Stimulated activated CD4-positive, alpha-beta T cell treated with anti-CD3 and anti-CD28 coated beads, Interleukin-12 subunit alpha, Interleukin-12 subunit beta, amount 100 ng/mL, for 24 hours (primary cell): ENCODE data around the gene TMEM214.
A peak's percentile ranks its signal among the peaks of the same experiment; 100 is the strongest.

Source experiments
- DNase-seq, 2 experiments: peaks; one replicate each; pipeline ENCODE4 v3.0.0-alpha.2; 2020; ENCODE audit warnings: low read depth in 2 of 2

TMEM214 gene, protein sequence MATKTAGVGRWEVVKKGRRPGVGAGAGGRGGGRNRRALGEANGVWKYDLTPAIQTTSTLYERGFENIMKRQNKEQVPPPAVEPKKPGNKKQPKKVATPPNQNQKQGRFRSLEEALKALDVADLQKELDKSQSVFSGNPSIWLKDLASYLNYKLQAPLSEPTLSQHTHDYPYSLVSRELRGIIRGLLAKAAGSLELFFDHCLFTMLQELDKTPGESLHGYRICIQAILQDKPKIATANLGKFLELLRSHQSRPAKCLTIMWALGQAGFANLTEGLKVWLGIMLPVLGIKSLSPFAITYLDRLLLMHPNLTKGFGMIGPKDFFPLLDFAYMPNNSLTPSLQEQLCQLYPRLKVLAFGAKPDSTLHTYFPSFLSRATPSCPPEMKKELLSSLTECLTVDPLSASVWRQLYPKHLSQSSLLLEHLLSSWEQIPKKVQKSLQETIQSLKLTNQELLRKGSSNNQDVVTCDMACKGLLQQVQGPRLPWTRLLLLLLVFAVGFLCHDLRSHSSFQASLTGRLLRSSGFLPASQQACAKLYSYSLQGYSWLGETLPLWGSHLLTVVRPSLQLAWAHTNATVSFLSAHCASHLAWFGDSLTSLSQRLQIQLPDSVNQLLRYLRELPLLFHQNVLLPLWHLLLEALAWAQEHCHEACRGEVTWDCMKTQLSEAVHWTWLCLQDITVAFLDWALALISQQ

DNA sequence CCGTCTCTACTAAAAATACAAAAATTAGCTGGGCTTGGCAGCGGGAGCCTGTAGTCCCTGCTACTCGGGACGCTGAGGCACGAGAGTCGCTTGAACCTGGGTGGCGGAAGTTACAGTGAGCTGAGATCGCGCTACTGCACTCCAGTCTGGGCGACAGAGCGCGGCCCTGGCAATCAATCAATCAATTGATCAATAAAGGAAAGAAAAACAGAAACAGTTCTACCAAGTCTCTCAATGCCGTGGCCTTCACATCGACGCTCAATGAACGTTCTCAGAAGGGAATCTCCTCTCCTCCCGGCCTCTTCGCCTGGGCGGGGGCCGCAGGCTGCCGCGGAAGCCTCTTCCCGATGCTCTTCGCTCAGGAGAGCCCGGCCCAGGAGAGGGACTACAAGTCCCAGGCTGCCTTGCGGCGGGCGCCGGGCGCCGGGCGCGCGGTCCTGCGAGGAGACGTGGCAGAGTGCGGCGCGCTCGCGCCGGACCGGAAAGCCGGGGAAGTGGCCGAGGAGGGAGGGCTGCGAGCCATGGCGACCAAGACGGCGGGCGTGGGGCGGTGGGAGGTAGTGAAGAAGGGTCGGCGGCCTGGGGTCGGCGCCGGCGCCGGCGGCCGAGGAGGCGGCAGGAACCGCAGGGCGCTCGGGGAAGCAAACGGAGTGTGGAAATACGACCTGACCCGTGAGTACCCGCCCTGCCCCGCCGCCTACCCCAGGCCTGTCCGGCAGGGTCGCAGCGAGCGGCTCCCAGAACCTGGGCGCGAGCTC, at the start of gene TMEM214:
Gene TMEM214 (plus strand): TSS at position 471 of the 758 bp plus-strand sequence. CDS start 51 bp downstream, at position 522.
- peak; percentile 71 to 83 for DNase-seq

DNA sequence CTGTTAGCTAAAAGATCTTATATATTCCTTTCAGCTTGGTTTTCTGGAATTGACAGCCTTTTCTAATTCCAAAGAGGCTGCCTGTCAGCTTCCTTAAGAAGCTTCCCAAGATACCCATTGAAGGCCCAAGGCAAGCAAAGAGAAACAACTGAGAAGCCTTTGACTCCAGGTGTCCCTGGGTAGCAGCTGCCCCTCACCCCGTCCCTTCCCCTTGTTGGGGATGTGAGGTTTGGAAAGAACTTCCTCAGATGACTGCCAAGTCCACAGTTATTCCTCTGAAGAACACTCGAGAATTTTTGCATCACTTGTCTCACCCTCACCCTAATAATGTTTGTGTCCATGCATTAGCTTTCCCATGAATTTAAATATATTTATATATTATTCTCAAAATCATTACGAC, 49.0 kb upstream of the TMEM214 start:
- no peak for DNase-seq

DNA sequence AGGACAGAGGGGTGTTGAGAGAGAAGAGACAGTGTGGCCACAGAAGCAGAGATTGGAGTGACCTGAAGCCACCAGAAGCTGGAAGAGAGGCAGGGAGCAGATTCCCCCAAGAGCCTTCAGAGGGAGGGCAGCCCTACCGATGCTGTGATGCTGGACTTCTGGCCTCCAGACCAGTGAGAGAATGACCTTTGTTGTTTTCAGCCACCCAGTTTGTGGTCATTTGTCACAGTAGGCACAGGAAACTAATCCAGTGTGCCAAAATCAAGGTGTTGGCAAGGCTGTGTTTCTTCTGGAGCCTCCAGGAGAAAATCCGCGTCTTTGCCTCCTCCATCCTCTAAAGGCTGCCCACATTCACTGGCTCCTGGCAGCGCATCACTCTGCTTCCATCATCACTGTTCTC, 47.0 kb upstream of the TMEM214 start:
- no peak for DNase-seq

DNA sequence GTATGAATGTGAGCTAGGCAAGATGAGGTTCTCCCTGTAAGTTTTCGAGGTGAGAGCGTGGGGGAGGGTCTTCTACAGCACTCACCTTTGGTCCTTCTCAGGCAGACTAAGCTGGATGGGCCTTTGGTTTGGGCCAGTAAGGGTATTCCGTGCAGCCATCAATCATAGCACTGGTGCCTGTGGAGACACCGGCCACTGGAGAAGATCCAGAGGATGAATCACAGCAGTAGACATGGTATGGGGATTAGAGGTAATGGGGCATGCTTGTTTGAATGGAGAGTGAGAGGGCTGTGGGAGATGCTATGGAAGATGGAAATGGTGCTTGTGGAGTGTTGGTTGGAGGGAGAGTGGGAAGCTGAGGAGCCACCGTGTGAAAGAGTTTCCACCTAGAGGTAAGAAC, 46.2 kb upstream of the TMEM214 start:
- DNase-seq = no peak

DNA sequence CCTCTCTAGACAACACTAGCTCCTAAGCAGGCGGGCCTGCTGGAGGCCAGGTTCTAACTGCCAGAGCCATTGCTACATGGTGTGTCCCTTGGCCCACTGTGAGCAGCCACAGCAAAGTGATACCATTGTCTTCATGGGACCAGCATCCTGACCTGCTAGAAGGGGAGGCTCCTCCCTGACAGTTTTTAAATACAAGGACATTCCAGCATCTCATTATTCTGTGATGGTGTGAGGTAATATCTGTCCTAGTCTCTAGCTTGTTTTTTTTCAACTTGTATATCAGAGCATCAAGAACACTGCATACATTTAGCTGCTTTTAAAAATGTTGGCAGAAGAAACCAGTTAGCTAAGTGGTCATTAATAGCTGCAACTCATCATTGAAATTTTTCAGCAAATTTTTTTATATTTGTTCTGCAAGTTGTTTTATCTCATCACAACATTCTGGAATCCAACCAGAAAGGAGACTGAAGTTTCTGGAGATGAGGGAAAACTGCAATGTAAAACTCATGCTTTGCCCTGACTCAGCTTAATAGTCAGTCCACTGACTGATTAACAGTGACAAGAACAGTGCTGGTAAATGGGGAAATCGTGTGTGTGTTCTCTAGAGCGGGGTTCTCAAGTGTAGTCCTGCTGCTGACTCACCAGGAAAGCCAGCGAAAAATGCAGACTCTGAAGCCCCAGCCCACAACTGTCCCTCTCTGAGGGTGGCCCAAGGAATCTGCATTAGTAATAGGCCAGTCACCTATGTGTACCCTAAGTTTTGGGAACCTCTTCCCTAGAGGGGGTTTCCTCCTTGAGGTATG, 44.5 kb upstream of the TMEM214 start:
- no peak for DNase-seq

DNA sequence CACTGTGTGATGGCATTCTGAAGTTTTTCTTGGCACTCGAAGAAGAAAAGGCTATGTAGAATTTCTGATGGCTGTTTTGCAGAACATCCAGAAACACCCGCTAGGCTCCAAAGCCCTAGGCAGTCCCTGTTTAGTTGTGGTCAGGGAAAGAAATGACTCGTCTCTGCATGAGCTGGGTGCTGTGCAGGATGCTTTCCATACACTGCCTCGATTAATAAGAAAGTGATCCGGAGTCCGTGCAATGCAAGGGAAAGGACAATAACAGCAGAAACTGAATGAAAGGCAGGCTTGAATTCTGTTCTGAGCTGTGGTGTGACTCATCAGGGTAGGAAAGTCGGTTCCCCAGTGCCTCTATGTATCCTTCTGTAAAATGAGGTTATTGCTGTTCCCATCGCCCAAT, 43.6 kb upstream of the TMEM214 start:
- DNase-seq = no peak

DNA sequence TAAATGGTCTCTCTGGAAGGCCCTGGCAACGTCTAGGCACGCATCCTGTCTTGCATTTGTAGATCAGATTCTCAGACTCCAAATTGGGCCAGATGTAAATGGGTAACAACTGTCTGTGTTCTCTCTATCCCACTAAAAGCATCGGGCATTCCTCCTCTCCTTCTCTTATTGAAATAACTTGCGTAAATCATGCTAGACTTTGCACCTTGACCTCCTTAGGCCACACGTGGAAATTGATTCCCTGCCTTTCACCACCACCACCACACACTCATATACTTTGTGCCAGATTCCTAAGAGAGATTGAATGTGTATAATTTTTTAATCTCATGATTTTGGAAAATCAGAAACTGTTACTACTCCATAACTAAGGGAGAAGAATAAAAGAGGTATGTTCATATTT, 41.0 kb upstream of the TMEM214 start:
- DNase-seq = no peak

DNA sequence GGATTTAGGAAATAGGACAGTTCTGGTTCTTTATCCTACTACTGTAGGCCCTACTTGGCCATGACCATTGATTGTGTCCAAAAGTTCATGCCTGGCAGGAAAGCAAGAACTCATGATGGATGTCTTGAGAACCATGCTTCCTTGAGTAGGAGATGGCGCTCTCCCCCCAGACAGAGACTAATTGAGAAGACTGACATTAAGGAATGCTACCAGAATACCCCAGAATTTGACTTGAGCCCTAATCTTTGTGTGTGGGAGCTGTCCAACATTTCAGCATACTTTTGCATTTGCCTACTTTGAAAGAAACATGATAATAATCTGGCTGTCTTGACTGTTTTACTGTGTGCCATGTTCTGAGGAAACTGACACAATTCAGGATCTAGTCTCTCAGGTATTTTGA, 39.0 kb upstream of the TMEM214 start:
- no peak for DNase-seq

DNA sequence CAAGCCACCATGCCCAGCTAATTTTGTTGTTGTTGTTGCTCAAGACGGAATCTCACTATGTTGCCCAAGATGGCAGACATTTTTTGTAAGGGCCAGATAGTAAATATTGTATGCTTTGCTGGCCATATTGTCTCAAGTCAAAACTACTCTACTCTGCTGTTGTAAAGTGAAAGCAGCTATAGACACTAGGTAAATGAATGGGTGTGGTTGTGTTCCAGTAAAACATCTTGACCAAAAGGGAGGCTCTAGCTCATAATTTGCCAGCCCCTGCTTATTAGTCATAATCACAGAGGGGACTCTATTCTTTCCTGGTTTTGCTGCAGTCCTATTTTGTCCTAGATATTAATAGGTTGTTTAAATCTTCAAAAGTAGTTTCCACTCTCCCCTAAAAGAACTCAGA, 37.8 kb upstream of the TMEM214 start:
- DNase-seq = no peak

DNA sequence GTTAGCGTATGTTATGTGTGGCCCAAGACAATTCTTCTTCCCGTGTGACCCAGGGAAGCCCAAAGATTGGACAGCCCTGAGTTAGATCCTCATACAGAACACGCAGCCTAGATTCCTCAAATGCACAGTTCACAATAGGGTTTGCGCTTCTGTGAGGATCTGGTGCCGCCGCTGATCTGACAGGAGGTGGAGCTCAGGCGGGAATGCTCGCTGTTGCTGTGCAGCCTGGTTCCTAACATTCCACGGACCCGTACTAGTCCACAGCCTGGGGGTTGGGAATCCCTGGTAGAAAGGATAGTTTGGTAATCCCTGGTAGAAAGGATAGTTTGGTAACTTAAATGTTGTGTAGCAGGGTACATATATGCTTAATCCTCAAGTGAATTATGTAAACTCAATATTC, 35.4 kb upstream of the TMEM214 start:
- no peak for DNase-seq

DNA sequence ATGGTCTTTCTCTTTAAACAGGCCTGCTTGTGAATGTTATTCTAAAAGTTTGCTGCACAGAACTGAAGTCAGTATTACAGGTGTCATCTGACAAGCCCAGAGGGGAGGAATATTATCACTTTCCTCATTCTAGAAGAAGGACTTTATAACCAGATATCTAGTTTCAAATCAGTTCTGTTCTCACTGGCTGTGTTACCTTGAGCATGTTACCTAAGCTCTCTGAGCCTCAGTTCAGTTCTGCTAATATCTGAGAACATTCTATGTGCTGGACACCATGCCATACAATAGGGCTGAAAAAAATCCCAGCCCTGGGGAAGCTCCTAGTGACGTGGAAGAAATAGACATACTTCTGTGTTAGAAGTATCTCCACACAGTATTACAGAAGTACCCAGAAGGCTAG, 34.4 kb upstream of the TMEM214 start:
- no peak for DNase-seq

DNA sequence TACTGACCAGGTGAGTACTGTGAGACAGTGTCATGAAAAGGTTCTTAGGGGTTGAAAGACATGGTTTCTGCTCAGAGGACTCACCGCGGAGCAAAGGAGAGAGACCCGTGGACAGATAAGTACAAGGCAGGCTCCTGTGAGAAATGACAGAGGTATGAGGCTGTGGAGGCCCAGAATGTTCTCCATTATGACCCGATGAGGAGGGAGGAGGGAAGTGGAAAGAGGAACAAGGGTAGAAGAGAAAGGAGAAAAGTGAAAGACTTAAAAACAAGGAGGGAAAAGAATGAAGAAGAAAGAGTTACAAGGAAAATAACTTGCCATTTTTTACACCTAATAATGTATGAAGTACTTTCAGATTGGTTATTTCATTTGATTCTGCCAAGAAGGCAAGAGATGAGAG, 32.5 kb upstream of the TMEM214 start:
- DNase-seq = no peak

DNA sequence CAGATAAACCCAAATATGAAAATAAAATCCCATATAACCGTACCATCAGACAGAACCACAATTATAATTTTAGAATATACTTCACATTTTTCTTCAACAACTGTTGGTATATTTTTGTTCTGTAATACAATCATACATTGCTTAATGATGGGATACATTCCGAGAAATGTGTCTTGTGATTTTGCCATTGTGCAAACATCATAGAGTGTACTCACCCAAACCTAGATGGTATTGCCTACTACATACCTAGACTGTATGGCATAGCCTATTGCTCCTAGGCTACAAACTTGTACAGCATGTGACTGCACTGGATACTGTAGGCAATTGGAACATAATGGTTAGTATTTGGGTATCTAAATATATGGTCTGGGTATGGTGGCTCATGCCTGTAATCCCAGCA, 31.8 kb upstream of the TMEM214 start:
- DNase-seq = no peak

DNA sequence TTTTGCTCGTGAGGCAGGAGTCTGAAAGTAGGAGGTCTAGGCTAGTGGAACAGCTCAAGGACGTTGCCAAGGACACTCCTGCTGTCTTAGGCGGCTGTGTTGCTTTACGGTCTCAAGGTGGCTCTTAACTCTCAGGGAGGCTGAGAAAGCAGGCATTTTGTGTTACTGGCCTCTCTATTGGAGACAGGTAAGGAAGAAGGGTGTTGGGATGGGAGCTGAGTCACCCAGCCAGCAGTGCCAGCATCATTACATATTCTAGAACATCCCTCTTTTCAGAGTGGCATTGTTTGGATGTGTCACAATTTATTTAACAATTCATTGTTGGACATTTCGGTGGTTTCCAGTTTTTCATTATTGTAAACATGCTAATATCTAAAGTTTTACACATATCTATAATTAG, 30.8 kb upstream of the TMEM214 start:
- no peak for DNase-seq

DNA sequence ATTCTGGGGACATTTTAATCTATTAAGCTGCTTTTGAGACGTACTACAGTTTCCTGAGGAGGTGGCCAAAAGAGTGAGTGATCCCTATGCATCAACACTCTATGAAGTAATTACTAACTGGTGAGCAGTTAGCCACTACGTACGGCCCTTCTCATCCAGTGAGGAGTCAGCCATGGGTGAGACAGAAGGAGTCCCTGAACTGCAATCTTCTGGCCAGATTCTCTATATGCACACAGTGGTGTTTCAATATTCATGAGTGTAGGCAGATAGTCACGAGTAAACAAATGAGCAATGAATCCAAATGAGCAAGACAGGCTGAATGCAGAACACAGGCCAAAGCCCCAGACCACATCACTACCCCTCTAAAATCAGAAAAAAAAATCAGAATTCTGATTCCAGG, 29.8 kb upstream of the TMEM214 start:
- no peak for DNase-seq

DNA sequence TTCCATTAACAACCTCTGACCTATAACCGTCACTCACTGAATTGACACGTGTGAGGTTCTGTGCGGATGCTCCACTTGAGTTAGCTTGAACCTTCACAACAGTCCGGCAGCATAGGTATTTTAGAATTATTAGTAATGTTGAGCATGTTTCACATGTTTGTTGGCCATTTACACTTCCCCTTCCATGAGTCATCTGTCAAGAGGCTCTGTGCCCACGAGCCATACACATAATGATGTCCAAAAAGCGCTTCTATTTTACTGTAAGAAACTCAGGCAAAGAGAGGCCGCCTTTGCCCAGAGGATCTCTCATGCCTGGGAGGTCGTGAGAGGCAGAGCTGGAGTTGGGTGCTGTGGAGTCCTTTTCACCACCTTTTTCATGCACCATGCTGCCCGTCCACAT, 28.9 kb upstream of the TMEM214 start:
- DNase-seq = no peak

DNA sequence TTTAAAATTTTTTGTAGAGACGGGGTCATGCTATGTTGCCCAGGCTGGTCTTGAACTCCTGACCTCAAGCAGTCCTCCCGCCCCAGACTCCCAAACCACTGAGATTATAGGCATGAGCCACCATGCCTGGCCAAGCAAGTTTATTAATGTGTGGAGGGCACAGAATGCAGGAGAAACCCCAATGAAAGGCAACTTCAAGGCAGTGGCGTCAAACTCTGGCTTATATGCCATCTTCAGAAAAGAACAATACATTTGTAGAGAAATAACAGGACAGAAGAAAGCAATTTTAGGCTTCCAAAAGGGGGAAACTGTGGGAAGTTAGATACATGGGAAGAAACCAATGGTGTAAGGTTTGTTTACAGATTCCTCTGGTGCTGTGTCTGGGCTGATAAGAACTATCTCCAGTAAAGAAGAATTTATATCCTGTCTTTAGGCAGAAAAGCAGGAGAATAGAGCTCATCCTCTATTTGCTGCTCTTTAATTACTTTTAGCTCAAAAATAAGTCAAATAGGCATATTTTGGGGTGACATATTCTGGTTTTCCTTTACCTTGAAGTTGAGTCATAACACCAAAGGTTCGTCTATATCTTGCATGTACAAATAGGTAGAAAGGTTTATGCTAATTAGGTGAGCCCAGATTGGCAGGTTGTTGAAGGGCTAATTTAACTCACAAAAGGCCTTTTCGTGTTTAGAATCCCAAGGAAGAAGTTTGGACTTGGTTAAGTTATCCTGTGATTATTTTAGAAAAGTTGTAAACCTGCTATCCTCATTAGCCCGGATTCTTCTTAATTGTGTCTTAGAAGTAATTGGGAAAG, 26.0 kb upstream of the TMEM214 start:
- no peak for DNase-seq

DNA sequence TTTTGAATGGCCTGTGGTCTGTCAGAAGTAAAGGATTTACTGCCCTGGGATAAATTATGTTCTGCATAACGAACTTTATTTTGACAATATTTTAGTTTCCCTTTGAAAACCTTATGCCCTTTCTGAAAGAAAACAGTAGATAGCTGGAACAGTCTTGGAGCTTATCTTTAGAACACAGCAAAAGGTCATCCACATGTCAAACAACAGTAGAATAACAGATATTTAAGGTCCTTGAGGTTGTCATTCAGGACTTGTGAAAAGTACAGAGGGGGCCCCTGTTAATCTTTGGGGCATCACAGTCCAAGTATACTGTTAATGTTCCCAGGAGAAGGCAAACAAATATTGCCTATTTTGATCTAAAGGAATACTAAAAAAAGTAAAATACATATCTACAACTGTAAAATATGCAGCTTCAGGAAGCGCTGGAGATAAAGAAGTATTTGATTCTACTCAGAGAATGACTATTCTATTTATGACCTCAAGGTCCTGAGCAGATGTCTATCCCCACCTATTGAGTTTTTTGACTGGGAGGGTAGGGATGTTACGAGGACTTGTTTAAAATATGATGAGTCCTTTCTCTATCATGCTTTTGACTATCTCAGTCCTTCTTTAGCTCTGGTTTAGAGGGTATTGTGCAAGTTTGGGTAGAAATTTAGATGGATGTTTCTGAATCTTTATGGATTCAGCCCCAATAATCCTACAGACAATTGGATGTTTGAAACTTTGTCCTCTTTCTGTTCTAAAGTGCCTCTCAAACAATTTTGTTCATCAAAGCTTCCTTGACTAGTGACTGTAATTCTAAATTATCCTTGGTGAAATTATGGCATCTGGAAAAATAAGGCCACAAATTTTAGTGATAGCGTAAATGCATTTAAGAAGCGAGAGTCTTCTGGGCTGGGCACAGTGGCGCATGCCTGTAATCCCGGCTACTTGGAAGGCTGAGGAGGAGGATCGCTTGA, 25.1 kb upstream of the TMEM214 start:
- no peak for DNase-seq

DNA sequence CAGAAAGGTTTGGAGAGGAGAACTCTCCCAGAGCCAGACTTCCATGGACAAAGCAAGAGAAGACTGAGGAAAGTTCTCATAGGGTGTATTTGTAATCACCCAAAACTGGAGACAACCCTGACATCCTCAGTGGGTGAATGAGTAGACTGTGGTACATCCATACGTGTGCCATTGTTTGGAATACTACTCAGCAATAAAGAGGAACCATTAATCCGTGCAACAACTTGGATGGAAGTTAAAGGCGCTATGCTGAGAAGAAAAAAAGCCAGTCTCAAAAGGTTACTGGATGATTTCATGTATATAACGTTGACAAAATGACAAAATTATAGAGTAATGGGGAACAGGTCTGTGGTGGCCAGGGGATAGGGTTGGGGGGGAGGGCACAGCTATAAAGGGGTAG, 24.1 kb upstream of the TMEM214 start:
- DNase-seq = no peak

DNA sequence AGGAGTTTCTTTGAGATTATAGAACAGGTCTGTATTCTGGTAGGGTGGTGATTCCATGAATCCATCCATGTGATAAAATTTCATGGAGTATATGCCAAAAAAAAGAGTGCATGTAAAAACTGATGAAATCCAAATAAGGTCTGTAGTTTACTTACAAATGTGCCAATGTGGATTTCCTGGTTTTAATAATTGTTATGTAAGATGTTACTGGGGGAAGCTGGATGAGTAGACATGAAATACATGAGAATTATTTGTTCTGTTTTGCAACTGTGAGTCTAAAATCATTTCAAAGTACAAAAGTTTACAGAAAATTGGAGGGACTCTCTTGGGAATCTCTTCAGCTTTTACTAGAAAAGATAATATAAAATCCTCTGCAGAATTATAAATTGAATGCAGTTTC, 23.7 kb upstream of the TMEM214 start:
- no peak for DNase-seq
